SK-N-SH treated with all-trans-retinoic acid at 6 μM for 48 hours (cell line): ENCODE measurements around the gene B4GAT1.

Source experiments
- ESRRG ChIP-seq: fragments of 250-450 bp; sonication (Bioruptor Pico); IDR thresholded peaks from 2 replicates; pipeline ENCODE4 v1.6.1; 2021; ENCODE audit warnings: mild to moderate bottlenecking
- RARB ChIP-seq: fragments of 250-450 bp; sonication (Bioruptor Pico); IDR thresholded peaks from 2 replicates; pipeline ENCODE4 v1.8.0; 2021; ENCODE audit warnings: mild to moderate bottlenecking, moderate library complexity

DNA sequence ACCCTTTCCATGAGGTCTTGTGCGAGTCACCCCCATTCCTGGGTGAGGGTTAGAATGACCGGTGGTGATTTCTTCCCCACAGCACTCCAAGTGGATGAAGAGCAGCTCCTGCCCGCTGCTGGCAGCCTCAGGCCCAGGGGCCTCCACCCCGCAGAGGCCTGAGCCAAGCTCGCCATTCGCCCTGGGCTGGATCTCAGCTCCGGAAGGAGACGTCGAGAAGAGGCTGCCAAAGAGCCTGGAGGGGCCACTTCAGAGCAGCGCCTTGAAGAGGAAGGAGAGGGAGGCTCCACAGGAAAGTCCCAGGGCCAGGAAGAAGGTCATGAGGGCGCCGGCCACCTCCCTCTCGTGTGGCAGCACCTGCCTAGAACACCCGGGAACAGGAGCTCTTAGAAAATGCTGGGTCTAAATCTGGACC lies 15.8 kb upstream of the B4GAT1 start:
- no peak for TF ChIP-seq ESRRG (CRISPR knock-in tag)
- no peak for TF ChIP-seq RARB
